ENCODE results near the gene SIGLEC11.

DNA sequence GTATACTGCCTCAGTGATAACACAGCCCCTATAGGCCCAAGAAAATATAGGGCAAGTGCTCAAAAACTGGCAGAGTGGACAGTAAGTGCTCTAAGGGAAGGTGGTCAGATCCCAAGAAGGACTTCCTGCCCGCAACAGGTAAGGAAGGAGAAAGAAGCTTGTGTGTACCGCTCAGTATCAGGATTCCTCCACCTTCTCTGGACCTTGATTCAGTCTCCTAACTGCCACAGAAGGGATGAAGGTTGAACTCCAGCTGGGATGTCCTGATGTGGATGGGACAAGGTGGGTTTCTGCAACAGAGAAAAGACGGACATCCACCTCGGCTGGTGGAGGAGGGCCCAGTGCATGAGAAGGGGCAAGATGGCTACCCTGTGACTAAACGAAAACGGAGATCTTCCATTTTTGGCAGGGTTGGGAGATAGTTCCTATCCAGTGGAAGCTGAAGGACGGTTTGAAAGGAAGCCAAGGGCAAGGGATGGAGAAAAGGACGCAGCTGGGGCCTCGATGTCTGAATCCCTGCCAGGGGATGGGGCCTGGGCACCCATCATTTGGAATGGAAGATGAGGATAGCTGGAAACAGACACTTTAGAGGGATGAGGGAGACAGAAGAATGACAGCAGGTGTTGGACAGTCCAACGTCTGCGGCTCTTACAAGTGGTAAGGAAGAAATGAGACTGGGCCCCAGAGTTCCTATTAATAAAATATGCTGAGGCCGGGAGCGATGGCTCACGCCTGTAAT is 33.3 kb downstream of the SIGLEC11 start:
- TF ChIP-seq, protein P1, sequence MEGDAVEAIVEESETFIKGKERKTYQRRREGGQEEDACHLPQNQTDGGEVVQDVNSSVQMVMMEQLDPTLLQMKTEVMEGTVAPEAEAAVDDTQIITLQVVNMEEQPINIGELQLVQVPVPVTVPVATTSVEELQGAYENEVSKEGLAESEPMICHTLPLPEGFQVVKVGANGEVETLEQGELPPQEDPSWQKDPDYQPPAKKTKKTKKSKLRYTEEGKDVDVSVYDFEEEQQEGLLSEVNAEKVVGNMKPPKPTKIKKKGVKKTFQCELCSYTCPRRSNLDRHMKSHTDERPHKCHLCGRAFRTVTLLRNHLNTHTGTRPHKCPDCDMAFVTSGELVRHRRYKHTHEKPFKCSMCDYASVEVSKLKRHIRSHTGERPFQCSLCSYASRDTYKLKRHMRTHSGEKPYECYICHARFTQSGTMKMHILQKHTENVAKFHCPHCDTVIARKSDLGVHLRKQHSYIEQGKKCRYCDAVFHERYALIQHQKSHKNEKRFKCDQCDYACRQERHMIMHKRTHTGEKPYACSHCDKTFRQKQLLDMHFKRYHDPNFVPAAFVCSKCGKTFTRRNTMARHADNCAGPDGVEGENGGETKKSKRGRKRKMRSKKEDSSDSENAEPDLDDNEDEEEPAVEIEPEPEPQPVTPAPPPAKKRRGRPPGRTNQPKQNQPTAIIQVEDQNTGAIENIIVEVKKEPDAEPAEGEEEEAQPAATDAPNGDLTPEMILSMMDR (conservative IDR thresholded peaks at IDR 0.05 in 1 of 2, IDR thresholded peaks at IDR 0.05 in 1 of 2; ENCODE audit: extremely low read depth in 1 of 2, insufficient read depth in 1 of 2, low read depth in 1 of 2, low read length in 2 of 2) = no peak
- no peak for TF ChIP-seq EZH2 (IDR thresholded peaks at IDR 0.05; ENCODE audit: borderline replicate concordance, low read length)
